A549 (cell line): Measurements from ENCODE around the gene AK8. TPM values are rescaled to one million over a fixed set of nuclear protein-coding genes. Genes with fewer than 3 reads are reported as not detected.

Experiments used
- ATAC-seq, 2 experiments: fragments of 200-7000 bp in 1 of 2; fragments of >200 bp in 1 of 2; cut with Nextera tagmentation in 1 of 2; cut with Tn5 transposase in 1 of 2; 3 replicates each; pipeline versions ENCODE4 v1.8.0 to v1.9.1; 2018 to 2020; ENCODE audit warnings: mild to moderate bottlenecking in 1 of 2, moderate library complexity in 1 of 2
- CTCF ChIA-PET: fragments of 300-600 bp; sonication (Branson Sonifier 250); formaldehyde crosslinking; extraction: SDS; loops from one replicate; lab custom pipeline; 2021; ENCODE audit warnings: antibody characterized with exemption, inconsistent platforms; lab: Yijun Ruan, JAX
- POLR2A ChIA-PET: fragments of 350-600 bp; formaldehyde crosslinking; extraction: SDS; loops from one replicate; lab custom pipeline; 2021; ENCODE audit warnings: antibody characterized with exemption, inconsistent platforms; lab: Yijun Ruan, JAX
- DNase-seq, 2 experiments: peaks; one replicate each; pipeline versions ENCODE4 v3.0.0 to v3.0.0-alpha.2; 2011 to 2016; ENCODE audit warnings: low read depth in 1 of 2, low spot score in 1 of 2
- FAIRE-seq: peaks from 2 replicates; lab custom pipeline; 2011; peaks lifted over from hg19 to GRCh38; lab: Jason Lieb, UNC
- H3K27ac ChIP-seq, 2 experiments: fragments of >200 bp; sonication (Bioruptor Twin); formaldehyde crosslinking; 3 replicates each; pipeline ENCODE4 v1.5.1; 2016 to 2017
- H3K4me1 ChIP-seq: fragments of >200 bp; sonication (Bioruptor Twin); formaldehyde crosslinking; 3 replicates; pipeline ENCODE4 v1.6.1; 2016
- H3K4me2 ChIP-seq: fragments of >200 bp; sonication (Bioruptor Twin); formaldehyde crosslinking; 3 replicates; pipeline ENCODE4 v1.6.1; 2016
- H3K4me3 ChIP-seq: fragments of >200 bp; sonication (Bioruptor Twin); formaldehyde crosslinking; 3 replicates; pipeline ENCODE4 v1.5.1; 2016
- H3K9me3 ChIP-seq: fragments of >200 bp; sonication (Bioruptor Twin); formaldehyde crosslinking; 3 replicates; pipeline ENCODE4 v1.6.1; 2016
- ATOH8 ChIP-seq: fragments of 250-450 bp; sonication (Bioruptor Pico); IDR thresholded peaks from 2 replicates; pipeline ENCODE4 v1.5.0; 2020; ENCODE audit warnings: low read depth, mild to moderate bottlenecking, moderate library complexity
- BCL3 ChIP-seq: fragments of >200 bp; sonication (Bioruptor Twin); formaldehyde crosslinking; IDR thresholded peaks from 3 replicates; pipeline ENCODE4 v1.6.1; 2016
- CBX2 ChIP-seq: fragments of 200-600 bp; sonication (generic); IDR thresholded peaks from 2 replicates; pipeline ENCODE4 v1.6.1; 2016; ENCODE audit warnings: low read depth, mild to moderate bottlenecking, borderline replicate concordance
- CHD4 ChIP-seq: fragments of 200-600 bp; sonication (generic); IDR thresholded peaks from 2 replicates; pipeline ENCODE4 v1.6.1; 2016; ENCODE audit warnings: antibody characterized with exemption, mild to moderate bottlenecking, borderline replicate concordance
- EHF ChIP-seq: fragments of 250-450 bp; sonication (Bioruptor Pico); IDR thresholded peaks from 2 replicates; pipeline ENCODE4 v1.5.0; 2020; ENCODE audit warnings: mild to moderate bottlenecking
- EHMT2 ChIP-seq: fragments of 200-600 bp; sonication (generic); IDR thresholded peaks from 2 replicates; pipeline ENCODE4 v1.6.1; 2016; ENCODE audit warnings: antibody characterized with exemption, low read depth, mild to moderate bottlenecking, moderate library complexity
- ELK1 ChIP-seq: fragments of 150-350 bp; IDR thresholded peaks from 2 replicates; pipeline ENCODE4 v1.6.1; 2014; ENCODE audit warnings: low read depth, mild to moderate bottlenecking, low read length
- EP300 ChIP-seq, 2 experiments: fragments of >200 bp; sonication (Bioruptor Twin); formaldehyde crosslinking; IDR thresholded peaks; 2 replicates in 1 of 2; 3 replicates in 1 of 2; pipeline ENCODE4 v1.6.1; 2016 to 2017
- ESRRA ChIP-seq: fragments of 150-350 bp; IDR thresholded peaks from 2 replicates; pipeline ENCODE4 v1.6.1; 2014; ENCODE audit warnings: mild to moderate bottlenecking, low read length, borderline replicate concordance
- FOSL2 ChIP-seq, 2 experiments: fragments of 450-650 bp in 1 of 2; fragments of >200 bp in 1 of 2; sonication (Bioruptor Twin) in 1 of 2; formaldehyde crosslinking; IDR thresholded peaks; 2 replicates each; pipeline versions ENCODE4 v1.5.0 to v1.6.1; 2016 to 2020; ENCODE audit warnings: mild to moderate bottlenecking in 1 of 2, moderate library complexity in 1 of 2
- GATA3 ChIP-seq: IDR thresholded peaks from 2 replicates; pipeline ENCODE4 v1.6.1; 2012; ENCODE audit warnings: borderline replicate concordance
- HMGXB4 ChIP-seq: fragments of 250-450 bp; sonication (Bioruptor Pico); IDR thresholded peaks from 2 replicates; pipeline ENCODE4 v1.5.0; 2021; ENCODE audit warnings: mild to moderate bottlenecking, moderate library complexity, borderline replicate concordance
- HOXA7 ChIP-seq: fragments of 250-450 bp; sonication (Bioruptor Pico); IDR thresholded peaks from 2 replicates; pipeline ENCODE4 v1.5.0; 2020; ENCODE audit warnings: mild to moderate bottlenecking, moderate library complexity
- HOXB13 ChIP-seq: fragments of 250-450 bp; sonication (Bioruptor Pico); IDR thresholded peaks from 2 replicates; pipeline ENCODE4 v1.5.0; 2020; ENCODE audit warnings: low read depth, mild to moderate bottlenecking, moderate library complexity
- HOXB5 ChIP-seq: fragments of 250-450 bp; sonication (Bioruptor Pico); IDR thresholded peaks from 2 replicates; pipeline ENCODE4 v1.5.0; 2020; ENCODE audit warnings: mild to moderate bottlenecking, moderate library complexity
- JUN ChIP-seq, 2 experiments: fragments of >200 bp; sonication (Bioruptor Twin); formaldehyde crosslinking; IDR thresholded peaks; 2 replicates in 1 of 2; 3 replicates in 1 of 2; pipeline ENCODE4 v1.6.1; 2016 to 2017
- JUNB ChIP-seq: fragments of >200 bp; sonication (Bioruptor Twin); formaldehyde crosslinking; IDR thresholded peaks from 2 replicates; pipeline ENCODE4 v1.6.1; 2016
- KDM5A ChIP-seq: fragments of 200-600 bp; sonication (generic); IDR thresholded peaks from 2 replicates; pipeline ENCODE4 v1.6.1; 2016; ENCODE audit warnings: antibody characterized with exemption, mild to moderate bottlenecking
- MAX ChIP-seq: IDR thresholded peaks from 2 replicates; pipeline ENCODE4 v1.6.1; 2012
- NFE2L2 ChIP-seq: fragments of 150-350 bp; conservative IDR thresholded peaks from 2 replicates; pipeline ENCODE4 v1.6.1; 2014; ENCODE audit warnings: low read length
- REST ChIP-seq: fragments of 200-600 bp; sonication (generic); IDR thresholded peaks from 2 replicates; pipeline ENCODE4 v1.6.1; 2016; ENCODE audit warnings: antibody characterized with exemption, mild to moderate bottlenecking, moderate library complexity
- SREBF2 ChIP-seq: fragments of 450-650 bp; IDR thresholded peaks from 2 replicates; pipeline ENCODE4 v1.6.1; 2014; ENCODE audit warnings: mild to moderate bottlenecking, moderate library complexity
- TP53 ChIP-seq: fragments of 250-450 bp; sonication (Bioruptor Pico); IDR thresholded peaks from 2 replicates; pipeline ENCODE4 v1.5.0; 2021; ENCODE audit warnings: mild to moderate bottlenecking, moderate library complexity
- WGBS: methylation state at CpG from one replicate; pipeline ENCODE4 v1.1.6; 2017; ENCODE audit errors: missing lambda C conversion rate; 5-methylcytosine and 5-hydroxymethylcytosine counted together
- polyA plus RNA-seq, 4 experiments: library from polyadenylated mRNA; depleted of rRNA in 3 of 4; stranded (reverse); fragments of >200 nt; fragmentation: RNase III in 1 of 4; extraction: RNeasy Plus Mini Kit Qiagen cat#74134 plus additional on column Dnase treatment in 1 of 4; gene quantifications; 2 replicates in 3 of 4; 3 replicates in 1 of 4; pipeline ENCODE4 v1.2.3, GENCODE V29; 2011 to 2017

Gene AK8
- polyA plus RNA-seq, 2 of the 4 experiments (the other 2 are of a cell fraction): 0.61 to 0.63 TPM

GRCh38 chr9:132681561-132681960, 196.5 kb downstream of the AK8 start:
- ChIA-PET POLR2A (no interaction called here), CTCF (interaction anchor here (1.6 to 3.6 kb wide), 2 partner anchors 8 kb away, joined by 4 to 15 read pairs; no protein-coding TSS in a partner anchor)
- Histone ChIP-seq H3K4me3 (no peak overlapping the region), H3K4me1 (no peaks in the 10 kb centered on the region), H3K4me2 (no peak overlapping the region), H3K9me3 (no peaks in the 10 kb centered on the region), H3K27ac (no peak overlapping the region)
- WGBS: 92% methylated on average over 5 of the region's 5 CpGs
- DNase-seq: no peak
- no peak for FAIRE-seq
- ATAC-seq: no peak
- TF ChIP-seq CHD4: no peak
- no peak for TF ChIP-seq ESRRA
- no peak for TF ChIP-seq TP53 (CRISPR knock-in tag)
- no peak for TF ChIP-seq REST
- TF ChIP-seq HMGXB4 (CRISPR knock-in tag): no peak
- TF ChIP-seq CBX2: no peak
- no peak for TF ChIP-seq KDM5A
- no peak for TF ChIP-seq HOXB13 (CRISPR knock-in tag)

- H3K4me1 ChIP-seq: 0 out of 3 replicates have a peak, but pooled peaks cover 4% of the 10 kb centered on the region
- 93% methylated on average over 3 of the region's 3 CpGs for WGBS
- H3K9me3 ChIP-seq: no peaks in the 10 kb centered on the region
- H3K4me2 ChIP-seq: no peak overlapping the region
- CTCF ChIA-PET: interaction anchor here (1.4 to 3.6 kb wide), 3 partner anchors 10 to 222 kb away, joined by 3 to 15 read pairs (median 5); no protein-coding TSS in a partner anchor
- no peak overlapping the region for H3K4me3 ChIP-seq
- no peak overlapping the region for H3K27ac ChIP-seq
- POLR2A ChIA-PET: interaction anchor here (2.1 kb wide), 1 partner anchor 10 kb away, joined by 5 read pairs; the partner anchor contains the start of genes DDX31 and GTF3C4
- TF ChIP-seq ELK1 (no peak), SREBF2 (no peak), HOXA7 (CRISPR knock-in tag) (no peak), MAX (no peak), EHF (CRISPR knock-in tag) (no peak), HOXB5 (CRISPR knock-in tag) (no peak), HOXB13 (CRISPR knock-in tag) (no peak), FOSL2 (IDR thresholded peaks at IDR 0.05) (no peak), FOSL2 (CRISPR knock-in tag; IDR thresholded peaks at IDR 0.05) (no peak), CHD4 (no peak), JUNB (no peak), BCL3 (no peak), ATOH8 (CRISPR knock-in tag) (no peak), TP53 (CRISPR knock-in tag) (no peak), GATA3 (no peak), NFE2L2 (no peak), EP300 (IDR thresholded peaks at IDR 0.05) (no peak), EHMT2 (no peak), JUN (IDR thresholded peaks at IDR 0.05) (no peak)
- FAIRE-seq (no peak), DNase-seq (no peak), ATAC-seq (no peak)
These were observed 198.0 kb downstream of the AK8 start for GRCh38 chr9:132679946-132680625.
